Activated naive CD8-positive, alpha-beta T cell treated with anti-CD3 and anti-CD28 coated beads, Interleukin-2, amount 10 ng/mL, durations not matched to agents 7 days and 5 days (primary cell): ENCODE results near the gene UNC13D. TPM values are rescaled to one million over a fixed set of nuclear protein-coding genes. Genes with fewer than 3 reads are reported as not detected.
A peak's percentile ranks its signal among the peaks of the same experiment; 100 is the strongest.
"Not testable (repeated sequence)": the region's sequence is repeated elsewhere in the genome, so short reads cannot be mapped to it uniquely, and the experiment has no call there.

ENCODE experiments used
- ATAC-seq: fragments of 150-1000 bp; cut with Tn5 transposase; one replicate; pipeline ENCODE4 v1.10.0; 2021; ENCODE audit warnings: low read depth, moderate library complexity
- POLR2A ChIA-PET: fragments of 350-600 bp; sonication (Branson Sonifier 250); formaldehyde crosslinking; loops from one replicate; lab custom pipeline; 2021; ENCODE audit warnings: antibody characterized with exemption; lab: Charles Lee
- DNase-seq: peaks from one replicate; pipeline ENCODE4 v3.0.0; 2021
- H3K27ac Mint-ChIP-seq: one replicate; pipeline ENCODE4 v1.8.0; 2022; ENCODE audit warnings: mild to moderate bottlenecking, mixed read lengths
- H3K27me3 Mint-ChIP-seq: one replicate; pipeline ENCODE4 v1.8.0; 2022; ENCODE audit warnings: mild to moderate bottlenecking, moderate library complexity, mixed read lengths
- H3K36me3 Mint-ChIP-seq: one replicate; pipeline ENCODE4 v1.8.0; 2021; ENCODE audit warnings: mild to moderate bottlenecking, mixed read lengths
- H3K4me1 Mint-ChIP-seq: one replicate; pipeline ENCODE4 v1.8.0; 2021; ENCODE audit warnings: mixed read lengths
- H3K4me3 Mint-ChIP-seq: one replicate; pipeline ENCODE4 v1.8.0; 2022; ENCODE audit warnings: mild to moderate bottlenecking, moderate library complexity, mixed read lengths
- H3K9me3 Mint-ChIP-seq: one replicate; pipeline ENCODE4 v1.8.0; 2021; ENCODE audit warnings: mixed read lengths
- total RNA-seq, 2 experiments: library from RNA; stranded (reverse); gene quantifications; one replicate each; pipeline ENCODE4 v1.2.3, GENCODE V29; 2021

The UNC13D gene
- total RNA-seq, 2 experiments from 2014 or later, result 221 to 222 TPM

GRCh38 chr17:75853433-75853832 lies 9.2 kb upstream of the UNC13D start:
- Mint-ChIP-seq H3K36me3 (peaks cover under 1% of the 10 kb centered on the region), H3K4me3 (no peak overlapping the region), H3K27ac (no peak overlapping the region), H3K27me3 (no peaks in the 10 kb centered on the region), H3K4me1 (peaks cover 18% of the 10 kb centered on the region), H3K9me3 (no peaks in the 10 kb centered on the region)
- POLR2A ChIA-PET, result interaction anchor here (1.0 to 9.0 kb wide), 4 partner anchors 9 to 74 kb away, joined by 3 to 101 read pairs (median 8); partner anchors contain the start of gene UNC13D
- no peak for DNase-seq
- no peak for ATAC-seq

GRCh38 chr17:75851693-75851991 lies 7.4 kb upstream of the UNC13D start:
- POLR2A ChIA-PET, result interaction anchor here (0.7 to 9.0 kb wide), 2 partner anchors 7 to 88 kb away, joined by 3 to 101 read pairs; partner anchors contain the start of gene UNC13D
- ATAC-seq, H3K27ac Mint-ChIP-seq, H3K36me3 Mint-ChIP-seq, DNase-seq, H3K9me3 Mint-ChIP-seq, H3K4me3 Mint-ChIP-seq, H3K27me3 Mint-ChIP-seq: not testable (repeated sequence)
- H3K4me1 Mint-ChIP-seq, result peaks cover 16% of the 10 kb centered on the region

GRCh38 chr17:75850928-75851692 lies 6.9 kb upstream of the UNC13D start:
- Mint-ChIP-seq H3K4me3 (no peak overlapping the region), H3K27me3 (no peaks in the 10 kb centered on the region), H3K27ac (no peak overlapping the region), H3K4me1 (peaks cover 11% of the 10 kb centered on the region), H3K36me3 (peaks cover 6% of the 10 kb centered on the region), H3K9me3 (no peaks in the 10 kb centered on the region)
- POLR2A ChIA-PET, result interaction anchor here (0.7 to 9.0 kb wide), 5 partner anchors 6 to 87 kb away, joined by 3 to 126 read pairs (median 7); partner anchors contain the start of gene UNC13D
- no peak for ATAC-seq
- no peak for DNase-seq

- Mint-ChIP-seq H3K27ac (no peak overlapping the region), H3K4me1 (peaks cover 15% of the 10 kb centered on the region)
These were observed 5.5 kb upstream of the UNC13D start for GRCh38 chr17:75849724-75850123.

GRCh38 chr17:75849279-75849646 lies 5.1 kb upstream of the UNC13D start:
- DNase-seq (no peak), ATAC-seq (no peak)
- H3K36me3 Mint-ChIP-seq, result peaks cover 6% of the 10 kb centered on the region
- H3K9me3 Mint-ChIP-seq, result no peaks in the 10 kb centered on the region
- POLR2A ChIA-PET, result interaction anchor here (1.0 to 8.7 kb wide), 3 partner anchors 16 to 72 kb away, joined by 3 to 126 read pairs (median 4); a partner anchor contains a TSS
- H3K27ac Mint-ChIP-seq, result no peak overlapping the region
- no peaks in the 10 kb centered on the region for H3K27me3 Mint-ChIP-seq
- H3K4me3 Mint-ChIP-seq, result no peak overlapping the region
- peaks cover 14% of the 10 kb centered on the region for H3K4me1 Mint-ChIP-seq

More at GRCh38 chr17:75849724-75850123, 5.5 kb upstream of the UNC13D start:
- no peak for DNase-seq
- H3K4me3 Mint-ChIP-seq, result no peak overlapping the region
- H3K36me3 Mint-ChIP-seq, result peaks cover 6% of the 10 kb centered on the region
- ATAC-seq, result no peak
- POLR2A ChIA-PET, result interaction anchor here (1.0 to 8.7 kb wide), 5 partner anchors 15 to 73 kb away, joined by 3 to 126 read pairs (median 4); a partner anchor contains a TSS
- no peaks in the 10 kb centered on the region for H3K27me3 Mint-ChIP-seq
- no peaks in the 10 kb centered on the region for H3K9me3 Mint-ChIP-seq

- Mint-ChIP-seq H3K27me3 (no peaks in the 10 kb centered on the region), H3K36me3 (peaks cover 6% of the 10 kb centered on the region), H3K27ac (peak overlapping the region; percentile 46), H3K4me1 (peaks cover 11% of the 10 kb centered on the region), H3K4me3 (no peak overlapping the region), H3K9me3 (no peaks in the 10 kb centered on the region)
- POLR2A ChIA-PET, result interaction anchor here (0.9 to 8.7 kb wide), 7 partner anchors 16 to 95 kb away, joined by 3 to 126 read pairs (median 4); a partner anchor contains a TSS
- no peak for ATAC-seq
- DNase-seq, result peak; percentile 85
These were observed 4.5 kb upstream of the UNC13D start for GRCh38 chr17:75848523-75849278.

- H3K4me3 Mint-ChIP-seq, result no peak overlapping the region
- H3K36me3 Mint-ChIP-seq, result peaks cover 9% of the 10 kb centered on the region
- no peak for ATAC-seq
- peaks cover 11% of the 10 kb centered on the region for H3K4me1 Mint-ChIP-seq
- peak overlapping the region; percentile 46 for H3K27ac Mint-ChIP-seq
- POLR2A ChIA-PET, result interaction anchor here (0.9 to 8.7 kb wide), 5 partner anchors 15 to 94 kb away, joined by 3 to 126 read pairs (median 5); a partner anchor contains a TSS
- H3K27me3 Mint-ChIP-seq, result no peaks in the 10 kb centered on the region
- no peaks in the 10 kb centered on the region for H3K9me3 Mint-ChIP-seq
- DNase-seq, result no peak
These were observed 3.7 kb upstream of the UNC13D start for GRCh38 chr17:75847614-75848522.

GRCh38 chr17:75846692-75847613 lies 2.7 kb upstream of the UNC13D start:
- H3K36me3 Mint-ChIP-seq, result peaks cover 11% of the 10 kb centered on the region
- POLR2A ChIA-PET, result interaction anchor here (1.5 to 8.7 kb wide), 4 partner anchors 9 to 93 kb away, joined by 5 to 126 read pairs (median 54); partner anchors contain the start of gene WBP2
- ATAC-seq (no peak), DNase-seq (no peak)
- H3K27me3 Mint-ChIP-seq, result no peaks in the 10 kb centered on the region
- H3K9me3 Mint-ChIP-seq, result no peaks in the 10 kb centered on the region
- peaks cover 13% of the 10 kb centered on the region for H3K4me1 Mint-ChIP-seq
- H3K4me3 Mint-ChIP-seq, result no peak overlapping the region
- H3K27ac Mint-ChIP-seq, result peak overlapping the region; percentile 25

GRCh38 chr17:75845933-75846691 lies 1.9 kb upstream of the UNC13D start:
- no peaks in the 10 kb centered on the region for H3K9me3 Mint-ChIP-seq
- no peak for DNase-seq
- H3K4me3 Mint-ChIP-seq, result peak overlapping the region; percentile 51
- peak overlapping the region; percentile 83 for H3K27ac Mint-ChIP-seq
- POLR2A ChIA-PET, result interaction anchor here (2.8 to 8.7 kb wide), 6 partner anchors 10 to 69 kb away, joined by 9 to 126 read pairs (median 57); partner anchors contain the start of genes TRIM65 and WBP2
- peaks cover 11% of the 10 kb centered on the region for H3K36me3 Mint-ChIP-seq
- no peak for ATAC-seq
- no peaks in the 10 kb centered on the region for H3K27me3 Mint-ChIP-seq
- H3K4me1 Mint-ChIP-seq, result peaks cover 14% of the 10 kb centered on the region

GRCh38 chr17:75845058-75845711 lies 981 bp upstream of the UNC13D start:
- H3K27ac Mint-ChIP-seq, result peak overlapping the region; percentile 75
- no peaks in the 10 kb centered on the region for H3K9me3 Mint-ChIP-seq
- ATAC-seq, result peak; percentile 36
- peaks cover 11% of the 10 kb centered on the region for H3K36me3 Mint-ChIP-seq
- H3K4me3 Mint-ChIP-seq, result peak overlapping the region; percentile 44
- DNase-seq, result peak; percentile 71
- POLR2A ChIA-PET, result interaction anchor here (0.7 to 8.7 kb wide), 12 partner anchors 11 to 92 kb away, joined by 3 to 126 read pairs (median 14); partner anchors contain the start of genes MRPL38, TRIM47, TRIM65 and UNK
- H3K4me1 Mint-ChIP-seq, result peaks cover 14% of the 10 kb centered on the region
- H3K27me3 Mint-ChIP-seq, result no peaks in the 10 kb centered on the region
